Measurements from ENCODE around the gene ZNF787. TPM values are rescaled to one million over a fixed set of nuclear protein-coding genes. Genes with fewer than 3 reads are reported as not detected.

Gene ZNF787
- total RNA-seq, 2 donors from 2014 or later, result 13.4 to 18.7 TPM

DNA sequence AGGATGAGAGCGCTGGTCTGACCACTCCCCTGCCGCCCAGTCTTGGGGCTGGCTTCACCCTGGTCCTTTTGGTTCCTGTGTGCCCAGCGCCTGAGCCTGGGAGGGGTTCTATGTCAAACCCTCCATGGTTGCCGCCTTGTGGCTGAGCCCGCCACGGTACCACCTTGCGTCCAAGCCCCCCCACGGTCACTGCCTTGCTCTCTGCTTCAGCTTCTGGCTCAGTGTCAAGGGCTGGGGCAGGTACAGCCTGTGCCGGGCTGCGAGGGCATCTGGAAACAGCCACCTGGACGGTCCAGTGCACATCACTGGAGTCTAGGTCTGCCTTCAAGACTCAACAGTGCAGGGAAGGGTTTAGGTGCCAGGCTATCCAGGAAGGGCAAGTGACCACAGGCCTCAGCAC, 40.4 kb upstream of the ZNF787 start:
- H3K4me1 ChIP-seq (ENCODE audit: control insufficient read depth in 1 of 2, low read depth in 2 of 2), result no peaks in the 10 kb centered on the region
- H3K9me3 ChIP-seq, result no peaks in the 10 kb centered on the region
- TF ChIP-seq, protein P1, sequence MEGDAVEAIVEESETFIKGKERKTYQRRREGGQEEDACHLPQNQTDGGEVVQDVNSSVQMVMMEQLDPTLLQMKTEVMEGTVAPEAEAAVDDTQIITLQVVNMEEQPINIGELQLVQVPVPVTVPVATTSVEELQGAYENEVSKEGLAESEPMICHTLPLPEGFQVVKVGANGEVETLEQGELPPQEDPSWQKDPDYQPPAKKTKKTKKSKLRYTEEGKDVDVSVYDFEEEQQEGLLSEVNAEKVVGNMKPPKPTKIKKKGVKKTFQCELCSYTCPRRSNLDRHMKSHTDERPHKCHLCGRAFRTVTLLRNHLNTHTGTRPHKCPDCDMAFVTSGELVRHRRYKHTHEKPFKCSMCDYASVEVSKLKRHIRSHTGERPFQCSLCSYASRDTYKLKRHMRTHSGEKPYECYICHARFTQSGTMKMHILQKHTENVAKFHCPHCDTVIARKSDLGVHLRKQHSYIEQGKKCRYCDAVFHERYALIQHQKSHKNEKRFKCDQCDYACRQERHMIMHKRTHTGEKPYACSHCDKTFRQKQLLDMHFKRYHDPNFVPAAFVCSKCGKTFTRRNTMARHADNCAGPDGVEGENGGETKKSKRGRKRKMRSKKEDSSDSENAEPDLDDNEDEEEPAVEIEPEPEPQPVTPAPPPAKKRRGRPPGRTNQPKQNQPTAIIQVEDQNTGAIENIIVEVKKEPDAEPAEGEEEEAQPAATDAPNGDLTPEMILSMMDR (IDR thresholded peaks at IDR 0.05), result no peak
- no peak overlapping the region for H3K4me3 ChIP-seq
- ATAC-seq (ENCODE audit: insufficient number of reproducible peaks, low FRiP score, low read depth) (no peak), DNase-seq (ENCODE audit: low spot score) (no peak)
- H3K27ac ChIP-seq, result no peak overlapping the region
- H3K36me3 ChIP-seq, result peaks cover 20% of the 10 kb centered on the region
- no peaks in the 10 kb centered on the region for H3K27me3 ChIP-seq (replicated peaks; ENCODE audit: insufficient read depth)

DNA sequence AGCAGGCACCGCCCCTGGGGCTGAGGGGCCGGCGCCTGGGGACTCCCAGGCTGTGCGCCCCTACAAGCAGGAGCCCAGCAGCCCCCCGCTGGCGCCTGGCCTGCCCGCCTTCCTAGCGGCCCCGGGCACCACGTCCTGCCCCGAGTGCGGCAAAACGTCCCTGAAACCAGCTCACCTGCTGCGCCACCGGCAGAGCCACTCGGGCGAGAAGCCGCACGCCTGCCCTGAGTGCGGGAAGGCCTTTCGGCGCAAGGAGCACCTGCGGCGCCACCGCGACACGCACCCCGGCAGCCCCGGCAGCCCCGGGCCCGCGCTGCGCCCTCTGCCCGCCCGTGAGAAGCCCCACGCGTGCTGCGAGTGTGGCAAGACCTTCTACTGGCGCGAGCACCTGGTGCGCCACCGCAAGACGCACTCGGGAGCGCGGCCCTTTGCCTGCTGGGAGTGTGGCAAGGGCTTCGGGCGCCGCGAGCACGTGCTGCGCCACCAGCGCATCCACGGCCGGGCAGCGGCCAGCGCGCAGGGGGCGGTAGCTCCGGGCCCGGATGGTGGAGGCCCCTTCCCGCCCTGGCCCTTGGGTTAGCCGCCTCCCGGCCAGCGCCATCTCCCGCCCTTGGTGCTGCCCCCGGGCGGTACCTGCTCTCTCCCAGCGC, 38.7 kb upstream of the ZNF787 start:
- Histone ChIP-seq H3K4me1 (ENCODE audit: control insufficient read depth in 1 of 2, low read depth in 2 of 2) (no peaks in the 10 kb centered on the region), H3K36me3 (peaks cover 23% of the 10 kb centered on the region), H3K9me3 (no peaks in the 10 kb centered on the region), H3K27me3 (replicated peaks; ENCODE audit: insufficient read depth) (no peaks in the 10 kb centered on the region), H3K4me3 (no peak overlapping the region), H3K27ac (no peak overlapping the region)
- ATAC-seq (ENCODE audit: insufficient number of reproducible peaks, low FRiP score, low read depth), result no peak
- TF ChIP-seq, protein P1 (IDR thresholded peaks at IDR 0.05), result no peak
- no peak for DNase-seq (ENCODE audit: low spot score)

DNA sequence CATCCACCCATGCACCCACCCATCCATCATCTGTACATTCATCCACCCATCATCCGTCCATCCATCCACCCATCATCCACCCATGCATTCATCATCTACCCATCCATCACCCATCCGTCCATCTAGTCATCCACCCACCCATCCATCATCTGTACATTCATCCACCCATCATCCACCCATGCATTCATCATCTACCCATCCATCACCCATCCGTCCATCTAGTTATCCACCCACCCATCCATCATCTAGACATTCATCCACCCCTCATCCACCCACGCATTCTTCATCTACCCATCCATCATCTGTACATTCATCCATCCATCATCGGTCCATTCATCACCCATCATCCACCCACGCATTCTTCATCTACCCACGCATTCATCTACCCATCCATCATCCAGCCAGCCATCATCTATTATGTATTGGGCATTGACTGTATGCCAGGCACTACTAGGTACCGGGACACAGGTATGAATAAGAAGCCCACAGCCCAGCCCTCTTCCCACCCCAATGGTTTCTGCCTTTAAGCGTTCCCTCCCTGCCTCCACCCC, 38.0 kb upstream of the ZNF787 start:
- H3K4me3 ChIP-seq, result no peak overlapping the region
- H3K36me3 ChIP-seq, result peaks cover 23% of the 10 kb centered on the region
- ATAC-seq (ENCODE audit: insufficient number of reproducible peaks, low FRiP score, low read depth), result no peak
- TF ChIP-seq, protein P1 (IDR thresholded peaks at IDR 0.05), result no peak
- no peaks in the 10 kb centered on the region for H3K9me3 ChIP-seq
- no peak overlapping the region for H3K27ac ChIP-seq
- no peaks in the 10 kb centered on the region for H3K27me3 ChIP-seq (replicated peaks; ENCODE audit: insufficient read depth)
- H3K4me1 ChIP-seq (ENCODE audit: control insufficient read depth in 1 of 2, low read depth in 2 of 2), result no peaks in the 10 kb centered on the region
- DNase-seq (ENCODE audit: low spot score), result no peak

DNA sequence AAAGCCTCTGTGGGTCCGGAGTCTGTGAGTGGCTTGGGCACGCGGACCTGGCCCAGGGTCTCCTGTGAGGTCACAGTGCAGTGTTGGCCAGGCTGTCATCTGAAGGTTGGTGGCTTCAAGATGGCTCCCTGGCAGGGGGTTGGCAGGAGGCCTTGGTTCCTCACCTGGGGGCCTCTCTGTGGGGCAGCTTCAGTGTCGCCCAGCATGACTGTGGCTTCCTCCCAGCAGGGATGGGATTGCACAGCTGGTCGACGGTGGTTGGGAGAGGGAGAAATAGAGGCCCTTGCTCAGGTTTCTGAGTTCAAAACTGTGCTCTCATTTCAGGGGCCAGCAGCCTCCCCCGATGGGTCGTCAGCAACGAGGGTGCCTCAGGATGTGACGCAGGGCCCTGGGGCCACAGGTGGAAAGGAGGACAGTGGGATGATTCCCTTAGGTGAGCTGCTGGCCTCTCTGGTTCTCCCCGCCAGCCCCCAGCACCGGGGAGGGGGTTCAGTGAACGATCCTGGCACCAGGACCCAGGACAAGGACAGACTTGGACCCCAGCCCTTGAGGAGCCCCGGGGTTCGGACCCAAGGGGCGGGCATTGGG, 37.2 kb upstream of the ZNF787 start:
- ATAC-seq (ENCODE audit: insufficient number of reproducible peaks, low FRiP score, low read depth), result no peak
- TF ChIP-seq, protein P1 (IDR thresholded peaks at IDR 0.05), result no peak
- Histone ChIP-seq H3K36me3 (peaks cover 23% of the 10 kb centered on the region), H3K9me3 (no peaks in the 10 kb centered on the region), H3K27me3 (replicated peaks; ENCODE audit: insufficient read depth) (no peaks in the 10 kb centered on the region), H3K4me1 (ENCODE audit: control insufficient read depth in 1 of 2, low read depth in 2 of 2) (no peaks in the 10 kb centered on the region), H3K27ac (no peak overlapping the region), H3K4me3 (no peak overlapping the region)
- no peak for DNase-seq (ENCODE audit: low spot score)

DNA sequence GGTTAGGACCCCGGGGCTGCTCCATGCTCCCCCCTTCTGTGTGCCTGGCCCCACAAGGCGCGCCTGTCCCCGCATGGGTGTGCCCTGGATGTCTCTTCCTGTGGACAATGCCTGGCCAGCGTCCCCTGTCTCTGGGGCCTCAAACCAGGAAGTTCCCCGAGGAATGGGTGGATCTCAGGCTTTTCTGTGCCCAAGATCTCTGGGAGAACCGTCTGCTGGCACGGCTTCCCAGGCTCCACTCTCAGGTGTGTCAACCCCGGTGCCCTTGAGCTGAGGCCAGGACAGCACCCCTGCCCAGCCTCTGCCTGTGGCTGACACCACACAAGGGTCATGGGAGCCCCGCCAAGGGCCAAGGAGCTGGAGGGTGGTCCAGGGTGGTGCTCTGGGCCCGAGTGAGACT, 35.7 kb upstream of the ZNF787 start:
- Histone ChIP-seq H3K27ac (no peak overlapping the region), H3K9me3 (no peaks in the 10 kb centered on the region), H3K4me1 (ENCODE audit: control insufficient read depth in 1 of 2, low read depth in 2 of 2) (no peaks in the 10 kb centered on the region), H3K4me3 (no peak overlapping the region), H3K36me3 (peaks cover 23% of the 10 kb centered on the region), H3K27me3 (replicated peaks; ENCODE audit: insufficient read depth) (no peaks in the 10 kb centered on the region)
- DNase-seq (ENCODE audit: low spot score), result no peak
- TF ChIP-seq, protein P1 (IDR thresholded peaks at IDR 0.05), result no peak
- no peak for ATAC-seq (ENCODE audit: insufficient number of reproducible peaks, low FRiP score, low read depth)

Data from thoracic aorta (tissue), 2 donors.